ENCODE results near the gene GOLT1A.

GOLT1A gene

GRCh38 chr1:204169858-204170257 lies 43.9 kb downstream of the GOLT1A start:
- DNase-seq (ENCODE audit: extremely low spot score, insufficient read length, low read depth) = no peak
- FAIRE-seq = no peak

- FAIRE-seq (no peak), DNase-seq (ENCODE audit: extremely low spot score, insufficient read length, low read depth) (no peak)
These were observed 46.1 kb downstream of the GOLT1A start for GRCh38 chr1:204167730-204168129.

- FAIRE-seq = no peak
- no peak for DNase-seq (ENCODE audit: extremely low spot score, insufficient read length, low read depth)
These were observed 47.6 kb downstream of the GOLT1A start, which contains the start of gene REN for GRCh38 chr1:204166219-204166618. Gene REN, minus strand, starts transcription at chr1:204166337. Its CDS starts 44 bp downstream, at chr1:204166293.

- peak; percentile 51 for DNase-seq (ENCODE audit: extremely low spot score, insufficient read length, low read depth)
- FAIRE-seq = peak; percentile 81
These were observed 51.2 kb downstream of the GOLT1A start for GRCh38 chr1:204162494-204163074.

GRCh38 chr1:204161609-204162493 lies 51.9 kb downstream of the GOLT1A start:
- no peak for DNase-seq (ENCODE audit: extremely low spot score, insufficient read length, low read depth)
- FAIRE-seq = no peak

GRCh38 chr1:204157962-204158361 lies 55.8 kb downstream of the GOLT1A start:
- FAIRE-seq (no peak), DNase-seq (ENCODE audit: extremely low spot score, insufficient read length, low read depth) (no peak)

- FAIRE-seq = no peak
- no peak for DNase-seq (ENCODE audit: extremely low spot score, insufficient read length, low read depth)
These were observed 57.9 kb downstream of the GOLT1A start for GRCh38 chr1:204155881-204156280.

GRCh38 chr1:204154568-204155255 lies 59.1 kb downstream of the GOLT1A start:
- no peak for FAIRE-seq
- DNase-seq (ENCODE audit: extremely low spot score, insufficient read length, low read depth) = no peak

GRCh38 chr1:204153667-204154066 lies 60.1 kb downstream of the GOLT1A start:
- DNase-seq (ENCODE audit: extremely low spot score, insufficient read length, low read depth) (no peak), FAIRE-seq (no peak)

GRCh38 chr1:204152310-204153044 lies 61.3 kb downstream of the GOLT1A start:
- FAIRE-seq (no peak), DNase-seq (ENCODE audit: extremely low spot score, insufficient read length, low read depth) (no peak)

- no peak for FAIRE-seq
- DNase-seq (ENCODE audit: extremely low spot score, insufficient read length, low read depth) = no peak
These were observed 62.1 kb downstream of the GOLT1A start, which contains the start of gene ETNK2 for GRCh38 chr1:204151552-204152309. Gene ETNK2, minus strand, starts transcription at chr1:204152044. Its CDS starts 192 bp downstream, at chr1:204151852.

GRCh38 chr1:204150702-204151551 lies 62.9 kb downstream of the GOLT1A start:
- DNase-seq (ENCODE audit: extremely low spot score, insufficient read length, low read depth) (no peak), FAIRE-seq (no peak)

- DNase-seq (ENCODE audit: extremely low spot score, insufficient read length, low read depth) = no peak
- FAIRE-seq = no peak
These were observed 63.9 kb downstream of the GOLT1A start for GRCh38 chr1:204149635-204150565.

- no peak for FAIRE-seq
These were observed 64.7 kb downstream of the GOLT1A start for GRCh38 chr1:204149107-204149506.

More at GRCh38 chr1:204149107-204149506, 64.7 kb downstream of the GOLT1A start:
- DNase-seq (ENCODE audit: extremely low spot score, insufficient read length, low read depth) = no peak

All from GM18507 (cell line).